KMS-11 (cell line): Measurements from ENCODE around the gene ARL5C.
"Not testable (repeated sequence)": the region's sequence is repeated elsewhere in the genome, so short reads cannot be mapped to it uniquely, and the experiment has no call there.

Source experiments
- H2AFZ ChIP-seq: fragments of 200-600 bp; sonication (generic); 2 replicates; pipeline ENCODE4 v1.6.1; 2016; ENCODE audit warnings: antibody characterized with exemption, mixed run types, low read depth
- H3K27ac ChIP-seq: fragments of 200-600 bp; sonication (generic); 2 replicates; pipeline ENCODE4 v1.6.1; 2016; ENCODE audit warnings: mild to moderate bottlenecking, mixed run types
- H3K27me3 ChIP-seq: fragments of 200-600 bp; sonication (generic); 2 replicates; pipeline ENCODE4 v1.6.1; 2017; ENCODE audit warnings: mild to moderate bottlenecking, low read depth, mixed run types, moderate library complexity; ENCODE audit not compliant: insufficient read depth
- H3K36me3 ChIP-seq: fragments of 200-600 bp; sonication (generic); 2 replicates; pipeline ENCODE4 v1.6.1; 2017; ENCODE audit warnings: mild to moderate bottlenecking, mixed run types; ENCODE audit not compliant: insufficient read depth
- H3K4me1 ChIP-seq: fragments of 200-600 bp; sonication (generic); 2 replicates; pipeline ENCODE4 v1.6.1; 2016; ENCODE audit warnings: mild to moderate bottlenecking, low read depth, mixed run types; ENCODE audit not compliant: poor library complexity, severe bottlenecking
- H3K4me2 ChIP-seq: fragments of 200-600 bp; sonication (generic); 2 replicates; pipeline ENCODE4 v1.7.0; 2016; ENCODE audit warnings: mild to moderate bottlenecking, mixed run types
- H3K4me3 ChIP-seq: fragments of 200-600 bp; sonication (generic); IDR thresholded peaks from 2 replicates; pipeline ENCODE4 v1.6.1; 2017; ENCODE audit warnings: low read depth, low read length, mixed read lengths; ENCODE audit not compliant: insufficient read depth
- H3K79me2 ChIP-seq: fragments of 200-600 bp; sonication (generic); 2 replicates; pipeline ENCODE4 v1.6.1; 2016; ENCODE audit warnings: low read depth, mixed run types; ENCODE audit not compliant: insufficient read depth
- H3K9ac ChIP-seq: fragments of 200-600 bp; sonication (generic); 2 replicates; pipeline ENCODE4 v1.6.1; 2016; ENCODE audit warnings: mild to moderate bottlenecking, mixed run types
- H4K20me1 ChIP-seq: fragments of 200-600 bp; sonication (generic); 2 replicates; pipeline ENCODE4 v1.6.1; 2016; ENCODE audit warnings: mild to moderate bottlenecking, mixed run types; ENCODE audit not compliant: insufficient read depth
- TF ChIP-seq, protein P1 (sequence below): fragments of 200-600 bp; sonication (generic); conservative IDR thresholded peaks from 2 replicates; pipeline ENCODE4 v1.6.1; 2017; ENCODE audit warnings: low read depth, mild to moderate bottlenecking, antibody characterized with exemption, low read length, moderate library complexity, mixed read lengths

ARL5C gene

DNA sequence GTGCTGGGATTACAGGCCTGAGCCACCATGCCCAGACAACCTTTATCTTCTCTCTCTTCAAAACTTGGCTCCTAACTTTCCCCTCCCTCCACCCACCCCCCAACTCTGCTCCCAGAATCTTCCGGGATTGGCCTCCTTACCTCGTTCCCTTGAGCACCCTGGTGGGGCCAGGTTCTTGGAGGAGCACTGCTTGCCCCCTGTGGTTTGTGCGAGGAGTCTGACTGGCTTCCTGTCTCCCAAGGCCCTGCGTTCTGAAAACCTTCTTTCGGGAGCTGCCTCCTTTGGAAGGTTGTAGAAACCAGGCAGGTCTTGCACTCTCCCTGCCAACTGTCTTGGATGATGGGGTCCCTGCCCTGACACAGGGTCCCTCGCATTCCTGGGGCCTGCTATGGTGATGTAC is 34.3 kb downstream of the ARL5C start:
- no peak overlapping the region for H2AFZ ChIP-seq
- no peak overlapping the region for H3K4me2 ChIP-seq
- H3K27me3 ChIP-seq = no peaks in the 10 kb centered on the region
- no peaks in the 10 kb centered on the region for H3K79me2 ChIP-seq
- no peak overlapping the region for H3K9ac ChIP-seq
- H3K27ac ChIP-seq = no peak overlapping the region
- H3K36me3 ChIP-seq = no peaks in the 10 kb centered on the region
- H3K4me1 ChIP-seq = no peaks in the 10 kb centered on the region
- TF ChIP-seq, protein P1, sequence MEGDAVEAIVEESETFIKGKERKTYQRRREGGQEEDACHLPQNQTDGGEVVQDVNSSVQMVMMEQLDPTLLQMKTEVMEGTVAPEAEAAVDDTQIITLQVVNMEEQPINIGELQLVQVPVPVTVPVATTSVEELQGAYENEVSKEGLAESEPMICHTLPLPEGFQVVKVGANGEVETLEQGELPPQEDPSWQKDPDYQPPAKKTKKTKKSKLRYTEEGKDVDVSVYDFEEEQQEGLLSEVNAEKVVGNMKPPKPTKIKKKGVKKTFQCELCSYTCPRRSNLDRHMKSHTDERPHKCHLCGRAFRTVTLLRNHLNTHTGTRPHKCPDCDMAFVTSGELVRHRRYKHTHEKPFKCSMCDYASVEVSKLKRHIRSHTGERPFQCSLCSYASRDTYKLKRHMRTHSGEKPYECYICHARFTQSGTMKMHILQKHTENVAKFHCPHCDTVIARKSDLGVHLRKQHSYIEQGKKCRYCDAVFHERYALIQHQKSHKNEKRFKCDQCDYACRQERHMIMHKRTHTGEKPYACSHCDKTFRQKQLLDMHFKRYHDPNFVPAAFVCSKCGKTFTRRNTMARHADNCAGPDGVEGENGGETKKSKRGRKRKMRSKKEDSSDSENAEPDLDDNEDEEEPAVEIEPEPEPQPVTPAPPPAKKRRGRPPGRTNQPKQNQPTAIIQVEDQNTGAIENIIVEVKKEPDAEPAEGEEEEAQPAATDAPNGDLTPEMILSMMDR = no peak
- no peaks in the 10 kb centered on the region for H4K20me1 ChIP-seq
- H3K4me3 ChIP-seq = no peak overlapping the region

DNA sequence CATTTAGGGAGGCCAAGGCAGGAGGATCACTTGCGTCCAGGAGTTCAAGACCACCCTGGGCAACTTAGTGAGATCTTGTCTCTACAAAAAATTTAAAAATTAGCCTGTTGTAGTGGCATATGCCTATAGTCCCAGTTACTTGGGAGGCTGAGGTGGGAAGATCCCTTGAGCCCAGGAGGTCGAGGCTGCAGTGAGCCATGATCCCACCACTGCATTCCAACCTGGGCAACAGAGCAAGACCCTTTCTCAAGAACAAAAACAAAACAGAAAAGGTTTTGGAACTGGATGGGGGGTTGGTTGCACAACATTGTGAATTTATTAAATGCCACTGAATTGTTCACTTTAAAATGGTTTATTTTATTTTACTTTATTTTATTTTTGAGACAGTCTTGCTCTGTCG is 35.8 kb downstream of the ARL5C start:
- no peak overlapping the region for H2AFZ ChIP-seq
- H3K27me3 ChIP-seq = no peaks in the 10 kb centered on the region
- H3K4me3 ChIP-seq = no peak overlapping the region
- H3K4me2 ChIP-seq = no peak overlapping the region
- peaks cover 4% of the 10 kb centered on the region for H3K4me1 ChIP-seq
- TF ChIP-seq, protein P1 = no peak
- no peak overlapping the region for H3K27ac ChIP-seq
- H3K36me3 ChIP-seq = no peaks in the 10 kb centered on the region
- no peaks in the 10 kb centered on the region for H4K20me1 ChIP-seq
- H3K9ac ChIP-seq = no peak overlapping the region
- no peaks in the 10 kb centered on the region for H3K79me2 ChIP-seq

DNA sequence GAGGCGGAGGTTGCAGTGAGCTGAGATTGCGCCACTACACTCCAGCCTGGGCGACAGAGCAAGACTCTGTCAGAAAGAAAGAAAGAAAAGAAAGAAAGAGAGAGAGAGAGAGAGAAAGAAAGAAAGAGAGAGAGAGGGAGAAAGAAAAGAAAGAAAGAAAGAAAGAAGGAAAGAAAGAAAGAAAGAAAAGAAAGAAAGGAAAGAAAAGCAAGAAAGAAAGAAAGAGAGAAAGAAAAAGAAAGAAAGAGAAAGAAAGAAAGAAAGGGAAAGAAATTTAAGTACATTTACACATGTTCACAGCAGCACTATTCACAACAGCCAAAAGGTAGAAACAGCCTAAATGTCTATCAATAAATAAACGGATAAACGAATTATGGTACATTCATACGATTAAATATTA is 36.4 kb downstream of the ARL5C start:
- H4K20me1 ChIP-seq, H3K4me2 ChIP-seq, H2AFZ ChIP-seq, H3K36me3 ChIP-seq, H3K27ac ChIP-seq, H3K79me2 ChIP-seq, H3K9ac ChIP-seq, H3K4me1 ChIP-seq, H3K4me3 ChIP-seq, H3K27me3 ChIP-seq: not testable (repeated sequence)

DNA sequence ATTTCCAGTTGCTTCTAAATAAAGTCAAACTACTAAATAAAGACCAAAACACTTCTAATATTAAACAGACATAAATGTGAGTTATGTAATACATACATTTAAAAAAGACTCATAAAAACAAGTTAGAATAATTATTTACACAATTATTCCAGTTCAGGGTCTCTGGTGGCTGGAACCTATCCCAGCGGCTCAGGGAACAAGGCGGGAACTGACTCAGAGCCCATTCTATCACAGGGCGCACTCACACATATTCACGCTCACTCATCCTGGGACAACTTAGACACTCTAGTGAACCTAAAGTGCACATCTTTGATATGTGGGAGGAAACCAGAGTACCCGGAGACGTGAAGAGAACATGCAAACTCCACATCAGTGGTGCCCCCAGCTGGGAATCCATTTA is 39.5 kb downstream of the ARL5C start:
- no peak overlapping the region for H3K9ac ChIP-seq
- TF ChIP-seq, protein P1 = no peak
- H2AFZ ChIP-seq = no peak overlapping the region
- no peak overlapping the region for H3K27ac ChIP-seq
- no peak overlapping the region for H3K4me3 ChIP-seq
- no peaks in the 10 kb centered on the region for H3K79me2 ChIP-seq
- H3K4me1 ChIP-seq = peaks cover 4% of the 10 kb centered on the region
- no peaks in the 10 kb centered on the region for H3K36me3 ChIP-seq
- H3K27me3 ChIP-seq = no peaks in the 10 kb centered on the region
- H3K4me2 ChIP-seq = no peak overlapping the region
- no peaks in the 10 kb centered on the region for H4K20me1 ChIP-seq

DNA sequence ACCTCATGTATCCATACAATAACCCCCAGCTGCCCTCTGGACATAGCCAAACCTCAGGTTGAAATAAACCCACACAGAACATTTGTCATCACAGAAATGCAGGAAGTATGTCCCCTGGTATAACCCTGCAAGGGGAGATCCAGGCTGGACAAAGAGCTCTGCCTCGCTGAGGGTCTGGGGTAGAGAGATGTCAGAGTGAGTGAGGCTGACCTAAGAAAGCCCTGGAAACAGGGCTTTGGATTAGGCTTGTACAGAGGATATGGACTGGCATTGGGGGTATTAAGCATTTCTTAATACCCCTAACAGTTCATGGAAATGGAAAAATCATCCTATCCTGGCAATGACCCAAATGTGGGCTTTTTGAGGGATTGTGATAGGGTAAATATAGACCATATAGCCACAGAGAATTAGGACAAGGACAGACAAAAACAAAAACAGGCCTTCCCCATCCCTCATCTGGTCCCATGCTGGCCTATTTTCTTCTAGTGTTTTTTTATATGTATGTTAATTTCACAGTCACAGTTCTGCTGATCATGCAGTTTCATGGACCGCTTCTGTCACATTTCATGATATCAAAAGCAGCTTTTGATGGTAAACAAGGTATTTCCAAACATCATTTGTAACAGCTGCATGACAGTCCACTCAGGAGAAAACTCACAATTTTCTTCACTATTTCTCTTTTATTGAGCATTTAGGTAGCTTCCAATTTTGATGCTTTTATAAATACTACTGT is 40.7 kb downstream of the ARL5C start:
- Histone ChIP-seq H2AFZ (no peak overlapping the region), H3K4me2 (no peak overlapping the region), H3K4me3 (no peak overlapping the region), H3K4me1 (peaks cover 4% of the 10 kb centered on the region), H3K79me2 (no peaks in the 10 kb centered on the region), H3K36me3 (no peaks in the 10 kb centered on the region), H3K27me3 (no peaks in the 10 kb centered on the region), H3K27ac (no peak overlapping the region), H4K20me1 (no peaks in the 10 kb centered on the region), H3K9ac (no peak overlapping the region)
- TF ChIP-seq, protein P1 = no peak
